GM19468 (cell line): Measurements from ENCODE around the gene MRPL21.
"Not testable (repeated sequence)": the region's sequence is repeated elsewhere in the genome, so short reads cannot be mapped to it uniquely, and the experiment has no call there.

Experiments used
- ATAC-seq: cut with Tn5 transposase; IDR thresholded peaks from one replicate; pipeline ENCODE4 v1.9.1; 2021; ENCODE audit warnings: mild to moderate bottlenecking, moderate library complexity, moderate number of reproducible peaks; ENCODE audit not compliant: unreplicated experiment; ENCODE audit errors: extremely low read depth

Gene MRPL21

GRCh38 chr11:68880851-68881250 is 22.8 kb downstream of the MRPL21 start:
- ATAC-seq, result no peak

- ATAC-seq, result no peak
Measured at GRCh38 chr11:68878022-68878421, 25.6 kb downstream of the MRPL21 start.

GRCh38 chr11:68872216-68873003 is 31.2 kb downstream of the MRPL21 start:
- ATAC-seq, result no peak

GRCh38 chr11:68870470-68870869 is 33.2 kb downstream of the MRPL21 start:
- ATAC-seq, result no peak

GRCh38 chr11:68868221-68868835 is 35.3 kb downstream of the MRPL21 start:
- ATAC-seq, result no peak

GRCh38 chr11:68867066-68867465 is 36.6 kb downstream of the MRPL21 start:
- ATAC-seq, result no peak

GRCh38 chr11:68865241-68865640 is 38.4 kb downstream of the MRPL21 start:
- ATAC-seq, result no peak

GRCh38 chr11:68863553-68864265 is 39.9 kb downstream of the MRPL21 start:
- no peak for ATAC-seq

GRCh38 chr11:68862421-68862820 is 41.2 kb downstream of the MRPL21 start:
- ATAC-seq, result no peak

- ATAC-seq, result no peak
Measured at GRCh38 chr11:68859123-68859522, 44.5 kb downstream of the MRPL21 start.

- no peak for ATAC-seq
Measured at GRCh38 chr11:68857037-68857586, 46.5 kb downstream of the MRPL21 start.

GRCh38 chr11:68856425-68857030 is 47.1 kb downstream of the MRPL21 start:
- not testable (repeated sequence) for ATAC-seq

- no peak for ATAC-seq
Measured at GRCh38 chr11:68855205-68855981, 48.2 kb downstream of the MRPL21 start.

GRCh38 chr11:68854273-68854958 is 49.2 kb downstream of the MRPL21 start:
- ATAC-seq, result no peak

- no peak for ATAC-seq
Measured at GRCh38 chr11:68852628-68853027, 51.0 kb downstream of the MRPL21 start.

GRCh38 chr11:68848429-68848828 is 55.2 kb downstream of the MRPL21 start:
- no peak for ATAC-seq

- ATAC-seq, result no peak
Measured at GRCh38 chr11:68847395-68847794, 56.2 kb downstream of the MRPL21 start.

- no peak for ATAC-seq
Measured at GRCh38 chr11:68845351-68846002, 58.2 kb downstream of the MRPL21 start.

GRCh38 chr11:68844801-68845200 is 58.8 kb downstream of the MRPL21 start:
- no peak for ATAC-seq
